Gastroesophageal sphincter (tissue), 3 donors: ENCODE measurements around the gene DMD.

Experiments
- CTCF ChIP-seq, 4 experiments: fragments of 200-600 bp in 2 of 4; fragments of 450-650 bp in 2 of 4; sonication (generic) in 1 of 4; IDR thresholded peaks; one replicate each; pipeline ENCODE4 v1.5.1; 2017 to 2019; ENCODE audit warnings: antibody characterized with exemption in 4 of 4, mild to moderate bottlenecking in 2 of 4, moderate library complexity in 2 of 4
- EP300 ChIP-seq: sonication (generic); formaldehyde crosslinking; IDR thresholded peaks from one replicate; pipeline ENCODE4 v1.6.1; 2017; ENCODE audit warnings: antibody characterized with exemption, mild to moderate bottlenecking
- POLR2A ChIP-seq, 2 donors: fragments of 450-650 bp; IDR thresholded peaks; one replicate each; pipeline ENCODE4 v1.6.1; 2017; ENCODE audit warnings: antibody characterized with exemption in 2 of 2, mild to moderate bottlenecking in 2 of 2, moderate library complexity in 1 of 2
- POLR2AphosphoS5 ChIP-seq: sonication (generic); formaldehyde crosslinking; IDR thresholded peaks from one replicate; pipeline ENCODE4 v1.6.1; 2017; ENCODE audit warnings: antibody characterized with exemption

DNA sequence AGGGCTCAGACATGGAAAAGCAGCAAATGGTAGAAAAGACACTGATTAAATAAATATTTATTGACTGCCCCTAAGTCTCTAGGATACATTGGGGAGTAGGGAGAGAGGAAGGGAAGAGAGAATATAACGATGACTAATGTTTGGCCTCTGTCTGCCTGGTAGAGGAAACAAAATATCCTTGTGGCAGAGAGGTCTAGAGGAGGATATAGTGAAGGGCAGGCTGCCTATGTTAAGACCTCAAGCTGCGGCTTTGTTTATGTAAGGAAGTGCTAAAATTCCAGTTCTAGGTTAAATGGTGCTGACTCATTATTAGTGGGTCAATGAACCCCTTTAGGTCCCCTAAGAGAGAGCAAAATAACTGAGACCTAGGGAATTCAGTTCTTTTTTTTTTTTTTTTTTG lies 1712.2 kb downstream of the DMD start:
- TF ChIP-seq CTCF (IDR thresholded peaks at IDR 0.05) (no peak), POLR2A (IDR thresholded peaks at IDR 0.05) (no peak), POLR2AphosphoS5 (no peak), EP300 (no peak)
